ENCODE data around the gene YPEL2. TPM values are rescaled to one million over a fixed set of nuclear protein-coding genes. Genes with fewer than 3 reads are reported as not detected.

Gene YPEL2
- total RNA-seq, 2 experiments from 2014 or later = 0.88 to 3.1 TPM

- no peaks in the 10 kb centered on the region for H3K9me2 ChIP-seq (ENCODE audit: insufficient read depth, low read length)
- no peak overlapping the region for H2AFZ ChIP-seq (ENCODE audit: low read length)
- no peak for DNase-seq (ENCODE audit: low spot score)
- intact Hi-C loops (cut with micrococcal nuclease; ENCODE audit: unreplicated experiment) = no loop called here
- ChIA-PET POLR2A (no interaction called here), CTCF (ENCODE audit: unreplicated experiment) (no interaction called here)
- no peaks in the 10 kb centered on the region for H3K36me3 ChIP-seq (ENCODE audit: insufficient read depth, low read length)
- peaks cover 12% of the 10 kb centered on the region for H3K4me1 ChIP-seq (ENCODE audit: insufficient read depth, low read length, poor library complexity, severe bottlenecking)
- no peaks in the 10 kb centered on the region for H3K9me3 ChIP-seq (ENCODE audit: low read length)
- TF ChIP-seq EZH2phosphoT487 (IDR thresholded peaks at IDR 0.05; ENCODE audit: borderline replicate concordance, low read depth, low read length) (no peak), CTCF (conservative IDR thresholded peaks at IDR 0.05; ENCODE audit: low read length) (no peak)
- H3K79me2 ChIP-seq (ENCODE audit: insufficient read depth, low read depth, low read length) = no peaks in the 10 kb centered on the region
- no peak overlapping the region for H3K27ac ChIP-seq (ENCODE audit: low read depth, low read length, poor library complexity, severe bottlenecking)
- no TSS peak for BruUV-seq (replicated peaks)
- no peak overlapping the region for H3K4me2 ChIP-seq (ENCODE audit: low read length)
- H4K20me1 ChIP-seq (ENCODE audit: insufficient read depth, low read length) = no peaks in the 10 kb centered on the region
- no peak overlapping the region for H3K4me3 ChIP-seq (ENCODE audit: low read depth, low read length, poor library complexity, severe bottlenecking)
Observed at GRCh38 chr17:59292174-59292523, 39.3 kb upstream of the YPEL2 start.

GRCh38 chr17:59296190-59296589 lies 35.3 kb upstream of the YPEL2 start:
- H2AFZ ChIP-seq (ENCODE audit: low read length) = no peak overlapping the region
- DNase-seq (ENCODE audit: low spot score) = no peak
- intact Hi-C loops (cut with micrococcal nuclease; ENCODE audit: unreplicated experiment) = no loop called here
- no peaks in the 10 kb centered on the region for H3K9me3 ChIP-seq (ENCODE audit: low read length)
- H3K4me3 ChIP-seq (ENCODE audit: low read depth, low read length, poor library complexity, severe bottlenecking) = no peak overlapping the region
- H3K36me3 ChIP-seq (ENCODE audit: insufficient read depth, low read length) = no peaks in the 10 kb centered on the region
- TF ChIP-seq CTCF (conservative IDR thresholded peaks at IDR 0.05; ENCODE audit: low read length) = no peak
- no peak for TF ChIP-seq EZH2phosphoT487 (IDR thresholded peaks at IDR 0.05; ENCODE audit: borderline replicate concordance, low read depth, low read length)
- H3K27ac ChIP-seq (ENCODE audit: low read depth, low read length, poor library complexity, severe bottlenecking) = no peak overlapping the region
- H3K4me1 ChIP-seq (ENCODE audit: insufficient read depth, low read length, poor library complexity, severe bottlenecking) = no peaks in the 10 kb centered on the region
- no peaks in the 10 kb centered on the region for H4K20me1 ChIP-seq (ENCODE audit: insufficient read depth, low read length)
- no peaks in the 10 kb centered on the region for H3K79me2 ChIP-seq (ENCODE audit: insufficient read depth, low read depth, low read length)
- H3K9me2 ChIP-seq (ENCODE audit: insufficient read depth, low read length) = no peaks in the 10 kb centered on the region
- no TSS peak for BruUV-seq (replicated peaks)
- ChIA-PET POLR2A (no interaction called here), CTCF (ENCODE audit: unreplicated experiment) (no interaction called here)
- no peak overlapping the region for H3K4me2 ChIP-seq (ENCODE audit: low read length)

GRCh38 chr17:59298521-59298920 lies 32.9 kb upstream of the YPEL2 start:
- Histone ChIP-seq H4K20me1 (ENCODE audit: insufficient read depth, low read length) (no peaks in the 10 kb centered on the region), H3K4me1 (ENCODE audit: insufficient read depth, low read length, poor library complexity, severe bottlenecking) (no peaks in the 10 kb centered on the region), H3K9me2 (ENCODE audit: insufficient read depth, low read length) (no peaks in the 10 kb centered on the region), H3K9me3 (ENCODE audit: low read length) (no peaks in the 10 kb centered on the region), H3K79me2 (ENCODE audit: insufficient read depth, low read depth, low read length) (no peaks in the 10 kb centered on the region), H2AFZ (ENCODE audit: low read length) (no peak overlapping the region), H3K27ac (ENCODE audit: low read depth, low read length, poor library complexity, severe bottlenecking) (no peak overlapping the region), H3K4me3 (ENCODE audit: low read depth, low read length, poor library complexity, severe bottlenecking) (no peak overlapping the region), H3K4me2 (ENCODE audit: low read length) (no peak overlapping the region), H3K36me3 (ENCODE audit: insufficient read depth, low read length) (no peaks in the 10 kb centered on the region)
- TF ChIP-seq EZH2phosphoT487 (IDR thresholded peaks at IDR 0.05; ENCODE audit: borderline replicate concordance, low read depth, low read length) (no peak), CTCF (conservative IDR thresholded peaks at IDR 0.05; ENCODE audit: low read length) (no peak)
- ChIA-PET POLR2A (interaction anchor here (0.9 kb wide), 1 partner anchor 115 kb away, joined by 3 read pairs; no protein-coding TSS in a partner anchor), CTCF (ENCODE audit: unreplicated experiment) (no interaction called here)
- intact Hi-C loops (cut with micrococcal nuclease; ENCODE audit: unreplicated experiment) = no loop called here
- DNase-seq (ENCODE audit: low spot score) = no peak
- BruUV-seq (replicated peaks) = no TSS peak

All from OCI-LY7 (cell line).